ENCODE data around the gene ZCCHC4. TPM values are rescaled to one million over a fixed set of nuclear protein-coding genes. Genes with fewer than 3 reads are reported as not detected.

ZCCHC4 gene, protein sequence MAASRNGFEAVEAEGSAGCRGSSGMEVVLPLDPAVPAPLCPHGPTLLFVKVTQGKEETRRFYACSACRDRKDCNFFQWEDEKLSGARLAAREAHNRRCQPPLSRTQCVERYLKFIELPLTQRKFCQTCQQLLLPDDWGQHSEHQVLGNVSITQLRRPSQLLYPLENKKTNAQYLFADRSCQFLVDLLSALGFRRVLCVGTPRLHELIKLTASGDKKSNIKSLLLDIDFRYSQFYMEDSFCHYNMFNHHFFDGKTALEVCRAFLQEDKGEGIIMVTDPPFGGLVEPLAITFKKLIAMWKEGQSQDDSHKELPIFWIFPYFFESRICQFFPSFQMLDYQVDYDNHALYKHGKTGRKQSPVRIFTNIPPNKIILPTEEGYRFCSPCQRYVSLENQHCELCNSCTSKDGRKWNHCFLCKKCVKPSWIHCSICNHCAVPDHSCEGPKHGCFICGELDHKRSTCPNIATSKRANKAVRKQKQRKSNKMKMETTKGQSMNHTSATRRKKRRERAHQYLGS
- 10 to 100 TPM in 1 of 2 donors, 1 to 10 TPM in 1; 7.8 to 24.3 TPM for total RNA-seq
- polyA plus RNA-seq, result 1 to 10 TPM; 4.3 to 7.5 TPM
- long read RNA-seq, donor 1, partial matches to known transcripts, result 0 of 1 reads
- long read RNA-seq, donor 1, other reads (novel, unspliced or antisense), result 0 of 1 reads
- long read RNA-seq, donor 2, result 0 reads
- long read RNA-seq, donor 3, partial matches to known transcripts, result 0 of 4 reads
- long read RNA-seq, donor 3, other reads (novel, unspliced or antisense), result 0 of 4 reads
- long read RNA-seq, donor 4, result 0 reads
- long read RNA-seq, donor 5, partial matches to known transcripts, result 0 of 2 reads
- long read RNA-seq, donor 5, other reads (novel, unspliced or antisense), result 0 of 2 reads

DNA sequence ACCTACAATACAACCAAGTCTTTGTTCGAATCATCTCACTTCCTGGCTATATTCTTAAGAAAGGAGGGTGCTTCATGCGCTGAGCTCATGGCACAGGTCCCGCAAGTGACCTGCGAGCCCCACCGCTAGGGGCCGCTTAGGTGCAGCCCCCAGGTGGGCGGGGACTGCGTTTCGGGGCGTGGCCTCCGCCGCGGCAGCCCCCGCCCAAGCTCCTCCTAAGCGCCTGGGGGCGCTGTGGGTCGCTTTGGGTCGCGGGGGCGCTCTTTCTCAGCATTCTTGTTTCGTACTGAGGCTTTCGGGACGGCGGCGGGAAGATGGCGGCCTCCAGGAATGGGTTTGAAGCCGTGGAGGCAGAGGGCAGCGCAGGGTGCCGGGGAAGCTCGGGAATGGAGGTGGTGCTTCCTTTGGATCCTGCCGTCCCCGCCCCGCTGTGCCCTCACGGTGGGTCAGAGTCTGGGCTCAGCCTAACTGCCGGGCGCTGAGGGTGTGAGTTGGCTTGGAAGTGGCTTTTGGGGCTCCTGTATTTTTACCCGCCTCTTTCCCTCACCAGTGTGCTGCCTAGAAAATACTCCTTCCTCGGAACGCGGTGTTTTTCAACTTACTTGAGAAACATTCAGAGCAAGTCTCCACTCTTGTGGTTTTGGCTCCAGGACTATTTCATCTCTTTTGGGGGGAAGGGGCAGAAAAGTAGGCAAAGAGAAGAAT, at the start of gene ZCCHC4:
ZCCHC4 (plus strand) TSS at position 279 of the 705 bp plus-strand sequence; CDS start at position 315, 36 bp downstream.
- Histone ChIP-seq H3K27ac (ENCODE audit: low read depth in 1 of 2, low read length in 1 of 2) (peak within 1 kb of the TSS; percentile 82 to 97), H3K9ac (ENCODE audit: insufficient read depth in 1 of 2, low read length in 2 of 2) (peak within 1 kb of the TSS in 1 of 2 donors; percentile 84), H3K4me1 (ENCODE audit: control insufficient read depth in 5 of 5, insufficient read depth in 5 of 5, low read length in 5 of 5) (peaks cover 0 to 8% (median 6%) of the 10 kb centered on the region in 5 donors), H3K9me3 (ENCODE audit: control insufficient read depth in 4 of 4, insufficient read depth in 3 of 4, low read length in 3 of 4) (no peaks in the 10 kb centered on the region), H3K4me3 (peak within 1 kb of the TSS; percentile 98), H3K36me3 (ENCODE audit: control insufficient read depth in 4 of 4, insufficient read depth in 4 of 4, low read length in 4 of 4) (peaks cover 0 to 20% (median 3%) of the 10 kb centered on the region in 4 donors), H3K27me3 (ENCODE audit: control insufficient read depth in 3 of 3, insufficient read depth in 3 of 3, low read length in 2 of 3) (no peaks in the 10 kb centered on the region)
- ATAC-seq (ENCODE audit: insufficient read depth, low FRiP score) (peak; percentile 100), DNase-seq (peak; percentile 91 to 93 (median 93))
- TF ChIP-seq, protein P1, sequence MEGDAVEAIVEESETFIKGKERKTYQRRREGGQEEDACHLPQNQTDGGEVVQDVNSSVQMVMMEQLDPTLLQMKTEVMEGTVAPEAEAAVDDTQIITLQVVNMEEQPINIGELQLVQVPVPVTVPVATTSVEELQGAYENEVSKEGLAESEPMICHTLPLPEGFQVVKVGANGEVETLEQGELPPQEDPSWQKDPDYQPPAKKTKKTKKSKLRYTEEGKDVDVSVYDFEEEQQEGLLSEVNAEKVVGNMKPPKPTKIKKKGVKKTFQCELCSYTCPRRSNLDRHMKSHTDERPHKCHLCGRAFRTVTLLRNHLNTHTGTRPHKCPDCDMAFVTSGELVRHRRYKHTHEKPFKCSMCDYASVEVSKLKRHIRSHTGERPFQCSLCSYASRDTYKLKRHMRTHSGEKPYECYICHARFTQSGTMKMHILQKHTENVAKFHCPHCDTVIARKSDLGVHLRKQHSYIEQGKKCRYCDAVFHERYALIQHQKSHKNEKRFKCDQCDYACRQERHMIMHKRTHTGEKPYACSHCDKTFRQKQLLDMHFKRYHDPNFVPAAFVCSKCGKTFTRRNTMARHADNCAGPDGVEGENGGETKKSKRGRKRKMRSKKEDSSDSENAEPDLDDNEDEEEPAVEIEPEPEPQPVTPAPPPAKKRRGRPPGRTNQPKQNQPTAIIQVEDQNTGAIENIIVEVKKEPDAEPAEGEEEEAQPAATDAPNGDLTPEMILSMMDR (IDR thresholded peaks at IDR 0.05; ENCODE audit: control extremely low read depth, extremely low read depth), result peak; percentile 95
- 0 to 1% methylated on average over 40 of the region's 40 CpGs for WGBS, 2 donors

DNA sequence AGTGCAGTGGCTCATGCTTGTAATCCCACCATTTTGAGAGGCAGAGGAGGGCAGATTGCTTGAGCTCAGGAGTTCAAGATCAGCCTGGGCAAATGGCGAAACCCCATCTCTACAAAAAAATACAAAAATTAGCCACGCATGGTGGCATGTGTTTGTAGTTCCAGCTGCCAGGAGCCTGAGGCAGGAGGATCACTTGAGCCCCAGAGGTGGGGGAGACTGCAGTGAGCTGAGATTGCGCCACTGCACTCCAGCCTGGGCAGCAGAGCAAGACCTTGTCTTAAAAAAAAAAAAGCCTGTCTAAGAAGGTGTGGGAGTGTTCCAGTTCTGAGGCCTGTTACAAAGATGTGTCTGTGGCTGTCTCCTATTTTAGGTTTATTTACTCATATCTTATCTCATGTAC, 40.7 kb upstream of the ZCCHC4 start:
- WGBS, 2 donors, result 90 to 94% methylated on average over 3 of the region's 3 CpGs
- TF ChIP-seq, protein P1 (IDR thresholded peaks at IDR 0.05; ENCODE audit: control extremely low read depth, extremely low read depth), result no peak
- Histone ChIP-seq H3K36me3 (ENCODE audit: control insufficient read depth in 4 of 4, insufficient read depth in 4 of 4, low read length in 4 of 4) (peaks cover 0 to 10% (median 6%) of the 10 kb centered on the region in 4 donors), H3K27ac (ENCODE audit: low read depth in 1 of 2, low read length in 1 of 2) (no peak overlapping the region), H3K9me3 (ENCODE audit: control insufficient read depth in 4 of 4, insufficient read depth in 3 of 4, low read length in 3 of 4) (no peaks in the 10 kb centered on the region), H3K4me3 (no peak overlapping the region), H3K27me3 (ENCODE audit: control insufficient read depth in 3 of 3, insufficient read depth in 3 of 3, low read length in 2 of 3) (no peaks in the 10 kb centered on the region), H3K4me1 (ENCODE audit: control insufficient read depth in 5 of 5, insufficient read depth in 5 of 5, low read length in 5 of 5) (no peaks in the 10 kb centered on the region), H3K9ac (ENCODE audit: insufficient read depth in 1 of 2, low read length in 2 of 2) (no peak overlapping the region)
- no peak for ATAC-seq (ENCODE audit: insufficient read depth, low FRiP score)
- no peak for DNase-seq

DNA sequence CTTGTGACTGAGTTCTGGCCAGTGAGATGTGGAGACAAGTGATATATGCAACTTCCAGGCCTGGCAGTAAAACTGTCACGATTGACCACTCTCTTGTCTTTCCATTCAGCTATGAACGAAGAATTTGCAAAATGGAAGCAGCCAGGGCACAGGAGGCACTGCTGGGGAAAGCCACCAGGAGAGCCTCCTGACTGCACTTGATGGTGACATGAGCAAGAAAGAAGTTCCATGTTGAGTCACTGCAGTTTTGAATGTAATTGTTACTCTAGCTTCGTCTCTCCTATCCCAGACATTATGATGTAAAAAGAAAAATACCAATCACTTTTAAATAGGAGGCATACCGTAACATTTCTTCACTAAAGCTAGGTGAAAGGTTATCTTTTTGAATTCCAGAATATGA, 32.4 kb upstream of the ZCCHC4 start:
- TF ChIP-seq, protein P1 (IDR thresholded peaks at IDR 0.05; ENCODE audit: control extremely low read depth, extremely low read depth), result no peak
- Histone ChIP-seq H3K9ac (ENCODE audit: insufficient read depth in 1 of 2, low read length in 2 of 2) (no peak overlapping the region), H3K9me3 (ENCODE audit: control insufficient read depth in 4 of 4, insufficient read depth in 3 of 4, low read length in 3 of 4) (no peaks in the 10 kb centered on the region), H3K27ac (ENCODE audit: low read depth in 1 of 2, low read length in 1 of 2) (no peak overlapping the region), H3K4me1 (ENCODE audit: control insufficient read depth in 5 of 5, insufficient read depth in 5 of 5, low read length in 5 of 5) (no peaks in the 10 kb centered on the region), H3K27me3 (ENCODE audit: control insufficient read depth in 3 of 3, insufficient read depth in 3 of 3, low read length in 2 of 3) (no peaks in the 10 kb centered on the region), H3K36me3 (ENCODE audit: control insufficient read depth in 4 of 4, insufficient read depth in 4 of 4, low read length in 4 of 4) (peaks cover 0 to 3% (median 0%) of the 10 kb centered on the region in 4 donors), H3K4me3 (no peak overlapping the region)
- ATAC-seq (ENCODE audit: insufficient read depth, low FRiP score) (no peak), DNase-seq (no peak)
- WGBS, 2 donors, result 78 to 95% methylated on average over 4 of the region's 4 CpGs
